H1 (cell line): ENCODE data around the gene CCDC92B. TPM values are rescaled to one million over a fixed set of nuclear protein-coding genes. Genes with fewer than 3 reads are reported as not detected.

Experiments
- NANOG ChIP-seq: IDR thresholded peaks from 2 replicates; pipeline ENCODE4 v1.6.1; 2011; ENCODE audit warnings: low read length, low read depth, mild to moderate bottlenecking, inconsistent platforms; ENCODE audit not compliant: insufficient read depth, poor library complexity, severe bottlenecking
- RAD21 ChIP-seq, 2 experiments: IDR thresholded peaks in 1 of 2; conservative IDR thresholded peaks in 1 of 2; 2 replicates each; pipeline ENCODE4 v1.6.1; 2011; ENCODE audit warnings: low read depth in 2 of 2, low read length in 2 of 2, improper control_type of control experiment in 1 of 2, inconsistent platforms in 1 of 2, mild to moderate bottlenecking in 1 of 2, moderate library complexity in 1 of 2
- RFX5 ChIP-seq: IDR thresholded peaks from 2 replicates; pipeline ENCODE4 v1.6.1; 2011; ENCODE audit warnings: low read depth, low read length, improper control_type of control experiment, borderline replicate concordance
- TAF1 ChIP-seq: IDR thresholded peaks from 2 replicates; pipeline ENCODE4 v1.6.1; 2011; ENCODE audit warnings: mild to moderate bottlenecking, low read depth, low read length
- TAF7 ChIP-seq: optimal IDR thresholded peaks from 2 replicates; pipeline ENCODE3; 2011; ENCODE audit warnings: low read depth, mild to moderate bottlenecking, inconsistent platforms, low read length, moderate library complexity, borderline replicate concordance
- ZNF274 ChIP-seq: IDR thresholded peaks from 2 replicates; pipeline ENCODE4 v1.7.0; 2012; ENCODE audit warnings: low read length, borderline replicate concordance; ENCODE audit errors: extremely low read depth
- polyA plus RNA-seq, 7 experiments: library from polyadenylated mRNA; depleted of rRNA in 3 of 7; stranded (reverse) in 5 of 7; unstranded in 2 of 7; fragments of >200 nt in 5 of 7; fragments of 200-250 nt in 2 of 7; gene quantifications; 1 replicate in 5 of 7; 2 replicates in 1 of 7; 4 replicates in 1 of 7; pipeline versions ENCODE4 v1.2.1 to v1.2.3, GENCODE V29; 2011 to 2013; ENCODE audit warnings: missing spikeins in 2 of 7, mixed read lengths in 2 of 7
- total RNA-seq: library from RNA; stranded (reverse); fragmentation: NEBNext Ultra II Directional; extraction: Animal tissue kit (Norgen Biotek cat#: 25700); gene quantifications from 2 replicates; pipeline ENCODE4 v1.2.1, GENCODE V29; 2021
- TF ChIP-seq, protein P1 (sequence below): IDR thresholded peaks from 2 replicates; pipeline ENCODE4 v1.6.1; 2012; ENCODE audit warnings: inconsistent platforms

The CCDC92B gene
- total and polyA plus RNA-seq, 2 of the 8 experiments (the other 6 are each of a cell fraction or from before 2014, with no cell fraction given) = 5.5 to 12.1 TPM

DNA sequence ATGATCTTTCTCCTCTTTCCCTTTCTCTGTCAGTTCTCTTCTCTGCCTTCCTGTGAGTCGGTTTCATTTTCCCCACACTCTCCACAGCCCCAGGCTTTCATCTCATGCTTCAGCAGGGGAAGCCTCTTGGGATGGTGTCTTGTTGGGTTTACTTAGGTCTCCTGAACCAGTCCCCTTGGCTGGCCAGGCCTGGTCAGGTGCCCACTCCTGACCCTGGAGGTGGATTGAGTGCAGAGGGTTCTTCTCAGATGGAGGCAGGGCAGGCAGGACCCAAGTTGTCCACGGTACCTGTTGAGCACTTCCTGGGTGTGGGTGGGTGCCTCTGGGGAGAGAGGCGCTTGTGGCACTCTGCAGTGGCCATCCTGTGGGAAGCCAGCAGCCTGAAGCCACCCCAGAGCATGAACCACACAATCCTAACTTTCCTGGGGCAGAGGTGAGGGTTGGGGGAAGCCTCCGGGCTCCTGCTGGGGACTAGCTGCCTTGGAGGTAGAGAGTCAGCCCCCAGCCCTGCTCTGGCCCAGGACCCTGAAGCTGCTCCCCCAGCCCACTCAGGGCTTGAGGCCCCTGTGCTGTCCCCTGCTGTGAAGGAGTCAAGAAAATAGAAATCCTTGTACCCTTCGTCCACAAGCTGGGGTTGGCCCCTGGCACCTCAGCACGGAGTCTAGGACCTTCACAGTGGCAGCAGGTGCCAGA, 44.8 kb upstream of the CCDC92B start (continued):
- TF ChIP-seq ZNF274 = no peak
- no peak for TF ChIP-seq NANOG
- TF ChIP-seq, protein P1, sequence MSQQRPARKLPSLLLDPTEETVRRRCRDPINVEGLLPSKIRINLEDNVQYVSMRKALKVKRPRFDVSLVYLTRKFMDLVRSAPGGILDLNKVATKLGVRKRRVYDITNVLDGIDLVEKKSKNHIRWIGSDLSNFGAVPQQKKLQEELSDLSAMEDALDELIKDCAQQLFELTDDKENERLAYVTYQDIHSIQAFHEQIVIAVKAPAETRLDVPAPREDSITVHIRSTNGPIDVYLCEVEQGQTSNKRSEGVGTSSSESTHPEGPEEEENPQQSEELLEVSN = no peak
- TF ChIP-seq RFX5 = no peak
- TF ChIP-seq TAF1 = no peak
- no peak for TF ChIP-seq TAF7
- TF ChIP-seq RAD21 (IDR thresholded peaks at IDR 0.05 in 1 of 2, conservative IDR thresholded peaks at IDR 0.05 in 1 of 2; ENCODE audit: low read depth in 2 of 2, low read length in 2 of 2) = no peak
